Lower lobe of right lung (tissue), 2 donors: ENCODE data around the gene IQCH. TPM values are rescaled to one million over a fixed set of nuclear protein-coding genes. Genes with fewer than 3 reads are reported as not detected.
"Not testable (repeated sequence)": the region's sequence is repeated elsewhere in the genome, so short reads cannot be mapped to it uniquely, and the experiment has no call there.

Source experiments
- ATAC-seq, 2 donors: fragments of 200-7000 bp; cut with Tn5 transposase; one replicate each; pipeline ENCODE4 v1.9.1; 2020 to 2022; ENCODE audit warnings: mild to moderate bottlenecking in 2 of 2, moderate library complexity in 2 of 2
- DNase-seq: peaks from one replicate; pipeline ENCODE4 v3.0.0-alpha.2; 2020
- H3K27ac ChIP-seq: fragments of 200-600 bp; one replicate; pipeline ENCODE4 v1.8.0; 2022
- H3K27me3 ChIP-seq: fragments of 200-600 bp; one replicate; pipeline ENCODE4 v1.8.0; 2022; ENCODE audit warnings: low read depth
- H3K36me3 ChIP-seq: fragments of 200-600 bp; one replicate; pipeline ENCODE4 v1.8.0; 2022; ENCODE audit warnings: mild to moderate bottlenecking
- H3K4me1 ChIP-seq: fragments of 200-600 bp; one replicate; pipeline ENCODE4 v1.8.0; 2022
- H3K4me3 ChIP-seq: fragments of 200-600 bp; one replicate; pipeline ENCODE4 v1.8.0; 2022; ENCODE audit warnings: mild to moderate bottlenecking
- H3K9me3 ChIP-seq: fragments of 200-600 bp; one replicate; pipeline ENCODE4 v1.8.0; 2022
- CTCF ChIP-seq: fragments of 200-600 bp; IDR thresholded peaks from one replicate; pipeline ENCODE4 v1.8.0; 2022; ENCODE audit warnings: antibody characterized with exemption, mild to moderate bottlenecking
- intact Hi-C: fragments of 100-400 bp; cut with DNase I; formaldehyde crosslinking; loops from one replicate; pipeline ENCODE4 v1.11.0; 2022
- total RNA-seq: library from RNA; stranded (reverse); fragmentation: NEBNext Ultra II Directional; extraction: Animal tissue kit (Norgen Biotek cat#: 25700); gene quantifications from one replicate; pipeline ENCODE4 v1.2.1, GENCODE V29; 2021
- donor health status: DM: no; HTN: yes; CAD: no; lungs with severe emphysema.

IQCH gene
- total RNA-seq, 1 donor from 2014 or later: 2.3 TPM

GRCh38 chr15:67359431-67360079, 105.0 kb downstream of the IQCH start:
- Histone ChIP-seq H3K27ac (no peak overlapping the region), H3K27me3 (no peaks in the 10 kb centered on the region), H3K4me3 (no peak overlapping the region), H3K36me3 (no peaks in the 10 kb centered on the region), H3K9me3 (no peaks in the 10 kb centered on the region), H3K4me1 (no peaks in the 10 kb centered on the region)
- TF ChIP-seq CTCF: no peak
- no peak for ATAC-seq
- intact Hi-C loops: no loop called here
- no peak for DNase-seq

- Histone ChIP-seq H3K4me1 (no peaks in the 10 kb centered on the region), H3K9me3 (no peaks in the 10 kb centered on the region), H3K27ac (no peak overlapping the region), H3K4me3 (no peak overlapping the region), H3K36me3 (no peaks in the 10 kb centered on the region), H3K27me3 (no peaks in the 10 kb centered on the region)
- intact Hi-C loops: no loop called here
- DNase-seq (no peak), ATAC-seq (no peak)
- no peak for TF ChIP-seq CTCF
These were observed 106.5 kb downstream of the IQCH start for GRCh38 chr15:67361100-67361499.

GRCh38 chr15:67363712-67364111, 109.1 kb downstream of the IQCH start:
- H3K27ac ChIP-seq, H3K9me3 ChIP-seq, H3K27me3 ChIP-seq, intact Hi-C loops, H3K4me3 ChIP-seq, H3K36me3 ChIP-seq, ATAC-seq, H3K4me1 ChIP-seq, DNase-seq: not testable (repeated sequence)

GRCh38 chr15:67365994-67366393, 111.4 kb downstream of the IQCH start:
- H3K4me3 ChIP-seq: no peak overlapping the region
- H3K27ac ChIP-seq: no peak overlapping the region
- no peak for ATAC-seq
- intact Hi-C loops: no loop called here
- no peaks in the 10 kb centered on the region for H3K4me1 ChIP-seq
- DNase-seq: no peak
- H3K36me3 ChIP-seq: no peaks in the 10 kb centered on the region
- H3K9me3 ChIP-seq: no peaks in the 10 kb centered on the region
- no peak for TF ChIP-seq CTCF
- no peaks in the 10 kb centered on the region for H3K27me3 ChIP-seq

- Histone ChIP-seq H3K4me3 (no peak overlapping the region), H3K27me3 (no peaks in the 10 kb centered on the region), H3K36me3 (no peaks in the 10 kb centered on the region), H3K27ac (no peak overlapping the region), H3K9me3 (no peaks in the 10 kb centered on the region), H3K4me1 (no peaks in the 10 kb centered on the region)
- intact Hi-C loops: no loop called here
- no peak for DNase-seq
- no peak for TF ChIP-seq CTCF
- ATAC-seq: no peak
These were observed 112.3 kb downstream of the IQCH start for GRCh38 chr15:67366904-67367303.

GRCh38 chr15:67369359-67369998, 114.9 kb downstream of the IQCH start:
- DNase-seq: no peak
- intact Hi-C loops: no loop called here
- H3K4me1 ChIP-seq: no peaks in the 10 kb centered on the region
- H3K9me3 ChIP-seq: no peaks in the 10 kb centered on the region
- H3K27me3 ChIP-seq: no peaks in the 10 kb centered on the region
- ATAC-seq: no peak
- no peaks in the 10 kb centered on the region for H3K36me3 ChIP-seq
- no peak overlapping the region for H3K4me3 ChIP-seq
- H3K27ac ChIP-seq: no peak overlapping the region
- no peak for TF ChIP-seq CTCF
